GDM1 (cell line): ENCODE results near the gene TLR4.

ENCODE experiments used
- DNase-seq: peaks from one replicate; lab custom pipeline; 2025; lab: John Stamatoyannopoulos, UW

Gene TLR4

DNA sequence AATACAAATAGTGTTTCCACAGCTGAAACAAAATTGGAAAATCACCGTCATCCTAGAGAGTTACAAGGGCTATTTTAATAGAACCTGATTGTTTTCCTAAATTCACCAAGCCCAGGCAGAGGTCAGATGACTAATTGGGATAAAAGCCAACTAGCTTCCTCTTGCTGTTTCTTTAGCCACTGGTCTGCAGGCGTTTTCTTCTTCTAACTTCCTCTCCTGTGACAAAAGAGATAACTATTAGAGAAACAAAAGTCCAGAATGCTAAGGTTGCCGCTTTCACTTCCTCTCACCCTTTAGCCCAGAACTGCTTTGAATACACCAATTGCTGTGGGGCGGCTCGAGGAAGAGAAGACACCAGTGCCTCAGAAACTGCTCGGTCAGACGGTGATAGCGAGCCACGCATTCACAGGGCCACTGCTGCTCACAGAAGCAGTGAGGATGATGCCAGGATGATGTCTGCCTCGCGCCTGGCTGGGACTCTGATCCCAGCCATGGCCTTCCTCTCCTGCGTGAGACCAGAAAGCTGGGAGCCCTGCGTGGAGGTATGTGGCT lies at the start of gene TLR4:
TLR4 (plus strand) TSS at position 380 of the 552 bp plus-strand sequence; CDS start at position 450, 70 bp downstream.
- no peak for DNase-seq

DNA sequence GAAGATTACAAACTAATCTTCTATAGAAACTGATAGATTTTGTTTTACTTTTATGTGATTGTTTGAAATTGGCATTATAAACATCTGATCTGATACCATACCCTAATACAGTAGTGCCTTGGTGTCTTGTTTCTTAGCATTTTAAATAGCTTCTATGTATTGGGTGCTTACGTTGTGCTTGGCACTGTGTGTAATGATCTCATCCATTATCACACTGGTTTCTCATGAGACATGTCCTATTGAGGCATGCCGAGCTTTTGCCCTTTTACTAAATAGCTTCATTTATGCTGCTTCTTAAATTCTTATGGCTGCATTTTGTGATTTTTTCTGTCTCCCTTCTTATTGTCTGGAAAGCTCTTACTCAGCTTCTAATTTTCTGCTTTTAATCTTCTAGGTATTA lies 48.2 kb upstream of the TLR4 start:
- no peak for DNase-seq

DNA sequence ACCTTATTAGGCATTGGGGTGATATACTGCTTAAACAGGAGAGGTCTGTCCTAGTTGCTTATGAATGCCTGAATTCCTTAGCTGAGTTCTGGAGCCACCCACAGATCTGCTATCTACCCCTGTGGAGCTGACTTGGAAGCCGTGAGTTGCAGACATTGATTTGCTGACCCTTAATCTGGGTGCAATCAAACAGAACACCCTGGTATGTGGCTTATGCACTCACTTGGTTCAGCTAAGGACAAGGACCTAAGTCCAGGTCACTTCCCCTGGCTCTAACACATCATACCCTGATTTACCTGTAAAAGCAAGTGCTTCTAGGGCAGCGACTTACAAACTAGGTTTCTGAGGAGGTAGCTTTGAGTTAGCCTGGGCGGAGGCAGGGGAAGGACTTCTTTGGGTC lies 41.6 kb upstream of the TLR4 start:
- no peak for DNase-seq

DNA sequence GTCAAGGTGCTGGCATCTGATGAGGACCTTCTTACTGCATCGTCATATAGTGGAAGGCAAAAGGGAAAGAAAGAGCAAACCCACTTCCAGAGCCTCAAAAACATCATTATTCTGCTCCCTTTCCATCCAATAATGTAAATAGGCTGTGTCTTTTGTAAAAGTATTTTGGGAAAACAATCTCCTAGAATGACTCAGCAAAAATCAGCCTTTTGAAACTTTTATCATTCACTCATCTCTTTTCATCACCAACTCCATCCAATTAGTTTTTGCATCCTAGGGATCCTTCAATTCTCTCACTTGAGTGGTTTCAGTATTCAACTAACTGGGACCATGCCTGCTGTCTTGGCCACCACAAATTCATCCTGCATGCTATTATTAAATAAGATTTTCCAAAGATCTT lies 39.8 kb upstream of the TLR4 start:
- DNase-seq, result no peak

DNA sequence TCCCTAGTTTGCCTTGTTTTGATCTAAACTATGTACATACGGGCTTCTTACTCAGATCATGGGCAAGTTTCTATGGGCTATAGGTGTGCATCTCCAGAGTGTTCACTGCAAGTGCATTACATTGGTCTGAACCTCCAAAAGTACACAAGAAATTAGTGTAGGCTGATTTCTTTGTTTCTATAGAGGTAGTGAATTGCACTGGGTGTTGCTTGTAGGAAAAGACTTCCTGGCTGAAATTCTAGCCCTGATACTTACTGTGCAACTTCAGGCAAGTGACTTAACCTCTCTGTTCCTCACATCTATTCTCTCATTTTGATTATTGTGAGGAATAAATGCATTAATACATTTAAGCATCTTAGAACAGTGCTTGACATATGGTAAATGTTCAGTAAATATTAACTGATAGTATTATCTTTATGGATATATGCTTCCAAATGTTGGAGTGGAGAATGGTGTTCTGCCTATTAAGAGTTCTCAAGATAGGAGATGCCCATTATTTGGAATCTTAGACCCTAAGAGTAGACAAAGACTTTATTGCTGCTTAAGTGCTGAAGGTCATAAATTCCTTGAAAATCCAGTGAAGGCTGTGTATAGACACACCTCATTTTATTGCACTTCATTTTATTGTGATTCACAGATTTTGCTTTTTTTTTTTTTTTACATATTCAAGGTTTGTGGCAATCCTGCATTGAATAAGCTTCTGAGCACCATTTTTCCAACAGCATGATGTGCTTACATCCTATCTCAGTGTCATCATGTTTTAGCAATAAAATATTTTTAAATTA lies 38.4 kb upstream of the TLR4 start:
- no peak for DNase-seq

DNA sequence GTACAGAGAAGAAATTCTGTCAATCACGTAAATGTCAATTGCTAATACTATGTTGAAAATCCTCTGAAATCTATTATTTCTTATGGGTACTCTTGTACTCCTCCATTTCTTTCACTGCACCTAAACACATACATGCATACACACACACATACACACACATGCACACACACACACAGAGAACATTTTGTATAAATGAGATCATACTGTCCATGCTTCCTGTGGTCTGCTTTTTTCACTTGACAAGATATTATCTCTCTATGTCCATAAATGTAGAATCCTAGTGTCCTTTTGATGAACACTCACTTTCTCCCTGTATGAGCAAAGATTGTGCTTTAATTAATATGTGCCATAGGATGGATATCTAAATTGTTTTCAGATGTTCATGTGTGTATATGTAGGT lies 32.7 kb upstream of the TLR4 start:
- no peak for DNase-seq

DNA sequence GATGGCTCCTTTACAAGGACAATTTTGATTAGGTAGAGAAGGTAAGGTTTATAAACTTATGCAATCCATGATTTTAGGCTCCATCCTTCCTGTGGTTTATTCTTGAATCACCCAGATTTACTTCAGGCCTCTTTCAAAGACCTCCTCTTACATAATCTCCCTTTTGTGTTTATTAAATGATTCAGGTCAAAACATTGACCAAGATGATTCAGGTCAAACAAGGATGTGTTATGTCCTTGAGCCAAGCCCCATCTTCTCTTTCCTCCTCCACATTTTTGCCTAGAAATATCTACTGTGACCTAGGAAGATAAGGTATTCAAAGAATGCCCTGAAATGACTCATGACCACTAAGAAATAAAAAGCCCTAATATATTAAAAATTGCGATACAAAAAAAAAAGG lies 31.8 kb upstream of the TLR4 start:
- DNase-seq, result no peak

DNA sequence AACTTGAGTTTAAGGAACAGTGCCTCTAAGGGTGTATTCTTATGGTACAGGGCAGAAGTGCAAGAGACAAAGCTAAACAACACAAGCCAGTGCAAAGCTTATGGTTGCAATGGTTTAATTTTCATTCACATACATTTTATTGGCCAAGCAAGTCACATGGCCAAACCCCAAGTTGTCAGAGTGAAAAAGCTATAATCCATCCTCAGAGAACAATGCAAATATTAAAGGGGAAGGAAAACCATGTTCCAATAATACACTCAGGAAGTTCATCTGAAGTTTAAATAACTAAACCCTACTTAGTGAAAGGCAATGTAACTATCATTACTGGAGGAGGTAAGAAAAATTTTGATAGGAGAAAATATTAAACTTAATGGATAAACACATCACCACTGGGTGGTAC lies 26.6 kb upstream of the TLR4 start:
- DNase-seq, result no peak

DNA sequence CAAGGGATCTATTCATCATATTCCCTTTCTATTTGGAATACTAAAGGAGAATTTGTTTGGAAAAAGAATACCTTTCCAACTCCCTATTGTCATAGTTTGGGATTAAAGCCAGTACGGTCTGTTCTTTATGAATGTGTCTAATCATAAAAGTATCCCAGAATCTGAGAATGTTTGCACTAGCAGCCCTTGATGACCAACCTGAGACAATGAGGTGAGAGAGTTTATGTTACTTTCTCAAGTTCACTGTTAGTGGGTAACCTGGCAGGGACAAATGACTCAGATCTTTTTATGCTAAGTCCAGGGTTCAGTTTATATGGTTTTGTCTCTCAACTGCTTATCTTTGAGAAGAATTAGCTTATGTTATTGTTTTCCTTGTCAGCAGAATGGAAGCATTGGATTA lies 25.3 kb upstream of the TLR4 start:
- no peak for DNase-seq

DNA sequence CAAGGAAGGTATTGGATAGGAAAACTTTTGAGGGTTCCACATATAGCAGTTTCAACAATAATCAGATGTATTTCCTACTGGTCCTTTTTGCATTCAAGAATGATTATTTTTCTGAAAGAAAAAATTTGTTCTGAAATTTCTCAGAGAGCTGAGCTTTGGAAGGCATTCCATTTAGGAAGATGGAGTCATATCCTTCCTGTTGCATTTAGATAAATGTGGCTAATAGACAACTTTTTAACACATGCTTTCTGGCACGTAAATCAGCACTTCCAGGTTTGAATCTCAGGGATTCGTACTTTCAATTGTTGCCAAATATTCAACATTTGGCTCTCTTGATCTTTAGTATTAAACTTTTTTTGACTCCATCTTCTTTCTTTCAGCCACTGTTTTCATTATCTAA lies 24.8 kb upstream of the TLR4 start:
- no peak for DNase-seq

DNA sequence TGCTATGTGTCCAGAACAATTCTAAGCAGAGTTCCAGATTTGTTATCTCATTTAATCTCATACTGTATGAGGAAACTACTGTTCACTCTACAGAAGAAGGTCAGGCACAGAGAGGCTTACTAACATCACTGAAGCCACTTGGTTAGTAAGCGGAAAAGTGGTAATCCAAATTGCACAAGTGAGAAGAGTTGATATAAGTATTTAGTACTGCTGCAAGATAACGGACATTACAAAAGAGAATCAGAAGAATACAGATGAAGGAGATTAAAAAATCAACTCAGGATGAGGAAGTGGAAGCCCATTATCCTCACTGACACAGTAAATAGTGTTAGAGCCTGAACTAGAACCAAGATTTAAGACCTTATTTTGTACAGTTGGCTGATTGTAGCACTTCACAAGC lies 22.3 kb upstream of the TLR4 start:
- DNase-seq, result no peak

DNA sequence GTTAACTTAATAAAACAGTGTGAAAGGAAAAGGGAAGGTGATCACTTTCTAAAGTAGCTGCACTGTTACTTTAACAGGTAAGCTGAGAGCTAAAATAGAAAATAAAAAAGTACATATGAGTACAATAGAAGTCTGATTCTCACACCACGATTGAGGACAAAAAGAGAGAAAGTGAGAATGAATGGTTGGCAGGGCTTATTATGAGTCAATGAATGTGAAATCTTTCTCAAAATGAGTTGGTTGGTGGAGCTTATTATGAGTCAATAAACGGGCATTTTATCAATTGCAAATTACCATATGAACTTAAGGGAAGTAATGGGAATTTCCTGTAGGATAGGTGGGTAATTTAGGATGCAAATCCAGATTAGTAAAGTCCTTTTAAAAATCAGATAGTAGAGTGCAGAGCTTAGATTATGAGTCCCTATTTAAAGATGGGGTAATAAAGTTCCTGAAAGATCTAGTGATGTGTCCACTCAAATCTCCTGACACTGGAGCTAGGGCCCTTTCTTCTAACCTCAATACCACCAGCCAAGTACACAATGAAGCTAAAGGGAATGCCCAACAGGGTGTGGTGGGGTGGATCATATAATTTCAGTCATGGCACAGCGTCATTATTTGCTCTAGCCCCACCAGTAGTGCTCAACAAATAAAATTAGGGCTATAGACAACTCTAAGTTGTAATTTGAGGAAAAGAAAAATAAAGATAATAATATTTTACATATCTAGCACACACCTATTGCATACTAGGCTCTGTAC lies 21.1 kb upstream of the TLR4 start:
- no peak for DNase-seq

DNA sequence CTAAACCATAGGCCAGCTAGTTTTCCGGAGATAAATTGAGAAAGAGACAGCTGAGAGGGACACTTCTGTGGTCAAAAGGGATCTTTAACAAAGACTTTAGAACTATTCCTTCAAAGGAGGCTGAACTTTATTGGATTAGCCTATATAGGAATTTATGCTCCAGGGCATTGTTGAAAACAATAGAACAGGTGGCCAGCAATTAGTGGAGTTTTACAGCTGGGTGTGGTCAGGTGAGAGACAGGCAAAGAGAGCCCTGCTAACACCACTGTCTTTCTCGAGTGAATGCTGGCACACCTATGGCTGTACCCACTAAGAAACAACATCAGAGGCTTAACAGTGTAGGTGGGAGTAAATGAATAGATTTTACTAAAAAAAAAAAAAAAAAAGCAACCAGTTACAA lies 16.7 kb upstream of the TLR4 start:
- no peak for DNase-seq

DNA sequence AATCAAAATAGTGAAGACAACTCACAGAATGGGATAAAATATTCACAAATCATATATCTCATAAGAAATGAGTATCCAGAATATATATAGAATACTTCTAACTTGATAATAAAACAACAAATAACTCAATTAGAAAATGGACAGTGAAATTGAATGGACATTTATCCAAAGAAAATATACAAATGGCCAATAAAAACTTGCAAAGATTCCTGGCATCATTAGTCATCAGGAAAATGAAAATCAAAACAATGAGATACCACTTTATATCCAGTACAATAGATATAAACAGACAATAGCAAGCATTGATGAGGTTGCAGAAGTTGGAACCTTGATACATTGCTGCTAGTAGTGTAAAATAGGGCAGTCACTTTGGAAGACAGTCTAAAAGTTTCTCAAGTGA lies 12.8 kb upstream of the TLR4 start:
- no peak for DNase-seq

DNA sequence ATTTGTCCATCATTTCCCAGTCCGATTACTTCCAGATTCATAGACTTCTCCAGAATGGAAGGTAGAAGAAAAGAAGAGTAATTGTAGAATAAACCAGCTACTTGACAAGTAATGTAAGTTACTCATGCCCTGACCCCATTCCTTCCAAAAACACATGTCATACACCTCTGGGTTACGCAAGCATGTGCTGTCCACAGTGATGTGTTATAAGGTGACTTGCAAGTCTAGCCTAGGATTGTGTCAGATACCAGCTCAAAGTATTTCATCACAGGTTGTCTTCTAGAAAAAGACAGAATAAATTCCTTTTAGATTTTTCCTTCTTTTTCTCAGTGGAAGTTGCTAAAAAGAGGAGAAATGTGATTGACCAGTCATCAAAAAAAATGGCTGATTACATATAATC lies 8.0 kb upstream of the TLR4 start:
- no peak for DNase-seq

DNA sequence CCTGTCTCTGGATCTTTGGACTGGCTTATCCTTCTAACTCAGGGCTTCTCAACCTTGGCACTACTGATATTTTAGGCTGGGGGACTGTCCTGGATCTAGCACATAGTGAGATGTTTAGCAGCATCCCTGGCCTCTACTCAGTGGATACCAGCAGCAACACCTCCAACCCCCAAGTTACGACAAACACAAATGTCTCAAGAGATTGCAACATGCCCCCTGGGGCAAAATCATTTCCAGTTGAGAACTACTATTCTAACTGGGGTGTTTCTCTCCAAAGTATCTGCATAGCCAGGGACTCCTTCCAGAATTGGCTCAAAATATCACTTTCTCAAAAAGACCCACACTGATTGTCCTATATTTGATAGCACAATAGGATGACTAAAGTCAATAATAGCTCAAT lies 7.2 kb upstream of the TLR4 start:
- DNase-seq, result no peak

DNA sequence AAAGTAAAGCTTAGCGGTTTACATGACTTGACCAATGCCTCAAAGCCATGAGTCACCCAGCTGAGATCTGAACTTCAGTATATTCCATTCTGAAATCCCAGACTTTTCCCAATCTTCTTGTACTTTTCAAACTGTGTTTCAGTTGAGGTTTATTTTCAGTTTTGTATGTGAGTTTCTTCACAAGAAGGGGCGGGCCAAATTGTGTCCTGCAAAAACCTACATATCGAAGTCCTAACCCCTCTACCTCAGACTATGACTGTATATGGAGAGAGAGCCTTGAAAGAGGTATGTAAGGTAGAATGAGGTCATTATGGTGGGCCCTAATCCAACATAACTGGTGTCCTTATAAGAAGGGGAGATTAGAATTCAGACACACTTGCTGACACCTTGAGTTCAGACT lies 666 bp upstream of the TLR4 start:
- no peak for DNase-seq

DNA sequence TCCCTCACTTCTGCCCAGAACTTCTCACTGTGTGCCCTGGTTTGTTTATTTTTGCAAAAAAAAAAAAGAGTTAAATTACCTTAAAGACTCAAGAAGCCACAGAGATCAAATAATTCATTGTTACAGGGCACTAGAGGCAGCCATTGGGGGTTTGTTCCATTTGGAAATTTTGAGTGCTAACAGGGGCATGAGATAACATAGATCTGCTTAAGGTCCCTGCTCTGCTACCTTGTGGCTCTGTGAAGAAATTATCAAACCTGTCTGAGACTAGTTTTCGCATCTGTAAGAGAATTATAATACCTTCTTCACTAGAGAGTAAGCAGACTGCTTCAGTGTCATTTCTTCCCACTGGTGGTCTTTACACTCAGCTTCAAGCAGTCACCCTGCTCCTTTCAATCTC lies 394 bp downstream of the TLR4 start:
- DNase-seq, result no peak

DNA sequence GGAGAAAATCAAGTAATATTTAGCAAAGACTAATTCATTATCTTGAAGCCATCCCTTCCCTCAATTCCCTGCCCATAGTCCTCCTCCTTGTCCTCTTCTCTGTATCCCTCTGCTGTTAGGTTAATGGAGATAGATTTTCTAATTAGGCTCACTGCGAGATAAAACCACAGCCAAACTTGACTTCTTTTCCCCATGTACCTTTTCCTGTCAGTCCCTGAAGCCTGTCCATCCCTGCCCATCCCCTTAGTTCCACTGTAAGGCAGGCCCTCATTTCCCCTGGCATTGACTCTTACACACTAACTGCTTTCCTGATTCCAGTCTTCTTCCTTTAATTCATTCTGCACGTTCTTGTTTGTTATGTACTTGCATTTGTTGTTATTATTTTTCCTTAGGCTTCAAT lies 1.2 kb downstream of the TLR4 start:
- no peak for DNase-seq

DNA sequence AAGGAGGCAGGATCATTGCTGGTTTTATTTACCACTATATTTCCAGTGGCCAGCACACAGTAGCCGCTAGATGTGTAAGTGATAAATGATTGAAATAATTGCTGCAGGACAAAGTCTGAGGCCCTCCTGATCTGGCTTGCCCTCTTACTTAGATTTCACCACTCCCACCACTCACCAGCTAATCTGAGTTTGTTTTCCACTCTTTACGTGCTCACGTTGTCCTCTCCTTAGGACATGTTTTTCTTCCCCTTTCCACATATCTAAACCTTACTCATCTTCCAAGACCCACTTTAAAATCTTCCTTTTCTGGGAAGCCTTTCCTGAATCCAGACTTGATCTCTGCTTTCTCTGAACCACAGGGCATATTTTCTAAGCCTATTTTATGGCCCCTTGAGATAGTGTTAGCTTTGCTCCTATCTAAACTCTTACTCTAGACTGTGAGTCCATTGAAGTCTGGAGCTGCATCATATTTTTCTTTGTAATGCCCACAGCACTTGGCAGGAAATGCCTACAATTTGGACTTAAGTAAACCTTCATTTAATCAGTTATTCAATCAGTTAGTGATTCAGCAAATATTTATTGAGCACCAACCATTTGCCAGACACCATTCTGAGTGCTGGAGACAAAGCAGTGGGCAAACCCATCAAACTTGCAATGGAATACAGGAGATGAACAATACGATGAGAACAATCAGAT lies 2.4 kb downstream of the TLR4 start:
- no peak for DNase-seq

DNA sequence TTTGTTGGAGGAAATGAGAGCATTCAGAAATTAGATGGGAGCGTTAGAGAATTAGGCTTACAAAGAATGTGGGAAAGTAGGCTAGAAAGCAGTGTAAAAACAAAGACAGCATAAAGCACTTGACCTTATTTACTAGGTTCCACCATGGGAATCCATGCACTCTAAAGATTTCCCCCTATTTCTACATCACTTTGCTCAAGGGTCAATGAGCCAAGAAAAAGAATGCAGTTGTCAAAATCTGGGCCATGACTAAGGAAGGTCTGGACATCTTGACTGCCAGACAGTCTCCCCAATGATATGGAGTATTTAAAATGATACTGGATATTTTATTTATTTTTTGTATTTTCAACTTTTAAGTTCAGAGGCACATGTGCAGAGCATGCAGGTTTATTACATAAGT lies 3.4 kb downstream of the TLR4 start:
- DNase-seq, result no peak

DNA sequence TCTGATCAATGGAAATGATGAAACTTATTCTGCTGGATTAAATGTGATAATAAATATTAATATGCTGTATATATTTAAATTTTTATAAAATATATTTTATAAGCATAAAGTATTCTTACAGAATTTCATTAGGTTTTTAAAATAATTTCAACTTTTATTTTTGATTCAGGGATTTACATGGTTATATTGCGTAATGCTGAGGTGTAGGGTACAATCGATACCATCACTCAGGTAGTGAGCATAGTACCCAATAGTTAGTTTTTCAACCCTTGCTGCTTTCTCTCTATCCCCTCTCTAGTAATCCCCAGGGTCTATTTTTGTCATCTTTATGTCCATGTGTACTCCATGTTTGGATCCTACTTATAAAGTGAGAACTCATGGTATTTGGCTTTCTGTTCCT lies 5.7 kb downstream of the TLR4 start:
- DNase-seq, result no peak

DNA sequence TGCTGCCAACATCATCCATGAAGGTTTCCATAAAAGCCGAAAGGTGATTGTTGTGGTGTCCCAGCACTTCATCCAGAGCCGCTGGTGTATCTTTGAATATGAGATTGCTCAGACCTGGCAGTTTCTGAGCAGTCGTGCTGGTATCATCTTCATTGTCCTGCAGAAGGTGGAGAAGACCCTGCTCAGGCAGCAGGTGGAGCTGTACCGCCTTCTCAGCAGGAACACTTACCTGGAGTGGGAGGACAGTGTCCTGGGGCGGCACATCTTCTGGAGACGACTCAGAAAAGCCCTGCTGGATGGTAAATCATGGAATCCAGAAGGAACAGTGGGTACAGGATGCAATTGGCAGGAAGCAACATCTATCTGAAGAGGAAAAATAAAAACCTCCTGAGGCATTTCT lies 10.1 kb downstream of the TLR4 start:
- DNase-seq, result no peak
